ENCODE data around the gene PLN. TPM values are rescaled to one million over a fixed set of nuclear protein-coding genes. Genes with fewer than 3 reads are reported as not detected.

Gene PLN
- total RNA-seq, 4 donors from 2014 or later, result 11.0 to 13.6 (median 12.2) TPM

GRCh38 chr6:118511930-118512715, 36.0 kb upstream of the PLN start:
- Histone ChIP-seq H3K9me3 (no peaks in the 10 kb centered on the region), H3K27me3 (no peaks in the 10 kb centered on the region), H3K27ac (no peak overlapping the region), H3K4me1 (peaks cover 0 to 21% (median 0%) of the 10 kb centered on the region in 4 donors), H3K4me3 (no peak overlapping the region), H3K36me3 (no peaks in the 10 kb centered on the region)
- WGBS, 2 donors, result 89% methylated on average over 4 of the region's 4 CpGs
- TF ChIP-seq CTCF (IDR thresholded peaks at IDR 0.05) (no peak), EP300 (IDR thresholded peaks at IDR 0.05) (no peak), POLR2A (IDR thresholded peaks at IDR 0.05) (no peak)
- DNase-seq (ENCODE audit: low spot score in 2 of 2), result no peak

GRCh38 chr6:118514689-118515088, 33.4 kb upstream of the PLN start:
- Histone ChIP-seq H3K4me1 (peaks cover 0 to 9% (median 0%) of the 10 kb centered on the region in 4 donors), H3K9me3 (no peaks in the 10 kb centered on the region), H3K27ac (no peak overlapping the region), H3K4me3 (no peak overlapping the region), H3K36me3 (peaks cover 0 to 9% (median 0%) of the 10 kb centered on the region in 3 donors), H3K27me3 (no peaks in the 10 kb centered on the region)
- DNase-seq (ENCODE audit: low spot score in 2 of 2), result no peak
- TF ChIP-seq POLR2A (IDR thresholded peaks at IDR 0.05) (no peak), CTCF (IDR thresholded peaks at IDR 0.05) (no peak), EP300 (IDR thresholded peaks at IDR 0.05) (no peak)
- 69 to 82% methylated on average over 3 of the region's 3 CpGs for WGBS, 2 donors

GRCh38 chr6:118522422-118522821, 25.7 kb upstream of the PLN start:
- no peak for TF ChIP-seq EP300 (IDR thresholded peaks at IDR 0.05)
- no peak for TF ChIP-seq CTCF (IDR thresholded peaks at IDR 0.05)
- no peak for TF ChIP-seq POLR2A (IDR thresholded peaks at IDR 0.05)
- no peak overlapping the region for H3K27ac ChIP-seq
- peaks cover 0 to 19% (median 0%) of the 10 kb centered on the region in 4 donors for H3K4me1 ChIP-seq
- H3K9me3 ChIP-seq, result no peaks in the 10 kb centered on the region
- H3K36me3 ChIP-seq, result peaks cover 0 to 26% (median 0%) of the 10 kb centered on the region in 3 donors
- H3K27me3 ChIP-seq, result no peaks in the 10 kb centered on the region
- no peak overlapping the region for H3K4me3 ChIP-seq
- no peak for DNase-seq (ENCODE audit: low spot score in 2 of 2)
- 98 to 99% methylated on average over 4 of the region's 4 CpGs for WGBS, 2 donors

GRCh38 chr6:118523216-118523615, 24.9 kb upstream of the PLN start:
- Histone ChIP-seq H3K9me3 (no peaks in the 10 kb centered on the region), H3K4me1 (peaks cover 0 to 22% (median 0%) of the 10 kb centered on the region in 4 donors), H3K27me3 (no peaks in the 10 kb centered on the region), H3K36me3 (peaks cover 0 to 26% (median 0%) of the 10 kb centered on the region in 3 donors), H3K4me3 (no peak overlapping the region), H3K27ac (no peak overlapping the region)
- no peak for TF ChIP-seq CTCF (IDR thresholded peaks at IDR 0.05)
- TF ChIP-seq POLR2A (IDR thresholded peaks at IDR 0.05), result no peak
- no peak for TF ChIP-seq EP300 (IDR thresholded peaks at IDR 0.05)
- WGBS, 2 donors, result 85 to 88% methylated on average over 5 of the region's 5 CpGs
- no peak for DNase-seq (ENCODE audit: low spot score in 2 of 2)

GRCh38 chr6:118524686-118525085, 23.4 kb upstream of the PLN start:
- Histone ChIP-seq H3K36me3 (peaks cover 0 to 18% (median 0%) of the 10 kb centered on the region in 3 donors), H3K4me3 (no peak overlapping the region), H3K9me3 (no peaks in the 10 kb centered on the region), H3K27me3 (no peaks in the 10 kb centered on the region), H3K4me1 (peaks cover 0 to 32% (median 0%) of the 10 kb centered on the region in 4 donors), H3K27ac (no peak overlapping the region)
- TF ChIP-seq POLR2A (IDR thresholded peaks at IDR 0.05) (no peak), EP300 (IDR thresholded peaks at IDR 0.05) (no peak), CTCF (IDR thresholded peaks at IDR 0.05) (no peak)
- 69 to 74% methylated on average over 2 of the region's 2 CpGs for WGBS, 2 donors
- DNase-seq (ENCODE audit: low spot score in 2 of 2), result no peak

Measured in tibial nerve (tissue), 4 donors.